Mesangial cell (primary cell): ENCODE data around the gene PUDP. TPM values are rescaled to one million over a fixed set of nuclear protein-coding genes. Genes with fewer than 3 reads are reported as not detected.

Source experiments
- total RNA-seq: library from RNA; depleted of rRNA; stranded (reverse); fragments of >200 nt; gene quantifications from 2 replicates; pipeline ENCODE4 v1.2.3, GENCODE V29; 2015

Gene PUDP
- total RNA-seq = 13.2 and 16.6 TPM in 2 replicates

GRCh38 chrX:7147978-7148854 is at the start of gene PUDP:
PUDP (minus strand) TSS chrX:7148153; CDS start chrX:7148113, 40 bp downstream.

GRCh38 chrX:7147413-7147977 is 458 bp downstream of the PUDP start, which contains the start of gene STS:
STS (plus strand) TSS chrX:7147712; CDS start chrX:7253200, 105,488 bp downstream.

Other genes starting within 250 kb of the PUDP start
- gene STS, start 441 bp downstream of the PUDP start, total RNA-seq = 3.1 and 3.2 TPM in 2 replicates